ENCODE data around the gene MRPS25. TPM values are rescaled to one million over a fixed set of nuclear protein-coding genes. Genes with fewer than 3 reads are reported as not detected.

The MRPS25 gene
- total RNA-seq, 1 experiment from 2014 or later, result 58.3 TPM

- Histone ChIP-seq H3K9me3 (ENCODE audit: control insufficient read depth in 1 of 2, insufficient read depth in 1 of 2, low read depth in 1 of 2, low read length in 2 of 2) (no peaks in the 10 kb centered on the region), H2AFZ (ENCODE audit: low read depth, low read length, poor library complexity, severe bottlenecking) (no peak overlapping the region), H3K9me2 (ENCODE audit: insufficient read depth) (no peaks in the 10 kb centered on the region), H3K4me1 (ENCODE audit: control insufficient read depth in 1 of 2, insufficient read depth in 2 of 2, low read length in 2 of 2) (peaks cover 11 to 17% of the 10 kb centered on the region in 2 experiments), H4K20me1 (ENCODE audit: insufficient read depth) (no peaks in the 10 kb centered on the region), H3K79me2 (ENCODE audit: insufficient read depth, low read length) (peaks cover 38% of the 10 kb centered on the region), H3K4me2 (ENCODE audit: low read length) (peak overlapping the region; percentile 90), H3K27ac (ENCODE audit: low read depth, low read length) (peak overlapping the region; percentile 77), H3K9ac (ENCODE audit: low read length) (peak overlapping the region; percentile 98), H3K4me3 (replicated peaks in 1 of 2; ENCODE audit: low read depth in 1 of 2, low read length in 2 of 2) (peak overlapping the region; percentile 79 to 95), H3K36me3 (ENCODE audit: control insufficient read depth in 1 of 2, insufficient read depth in 2 of 2, low read length in 2 of 2) (peaks cover 0 to 16% of the 10 kb centered on the region in 2 experiments; a peak in 2 of 4 replicates), H3K27me3 (ENCODE audit: insufficient read depth, low read length) (no peaks in the 10 kb centered on the region)
- no peak for TF ChIP-seq CTCF (IDR thresholded peaks at IDR 0.05 in 2 of 3, conservative IDR thresholded peaks at IDR 0.05 in 1 of 3; ENCODE audit: borderline replicate concordance in 1 of 3, insufficient read depth in 1 of 3, low read depth in 2 of 3, low read length in 2 of 3)
- no peak for TF ChIP-seq EZH2 (IDR thresholded peaks at IDR 0.05)
- TF ChIP-seq POLR2AphosphoS5 (IDR thresholded peaks at IDR 0.05; ENCODE audit: low read depth, low read length), result no peak
- no peak for TF ChIP-seq JUND (IDR thresholded peaks at IDR 0.05)
- no peak for TF ChIP-seq SRF (IDR thresholded peaks at IDR 0.05; ENCODE audit: low read depth)
- TF ChIP-seq ZFX (IDR thresholded peaks at IDR 0.05), result no peak
- TF ChIP-seq MAX (IDR thresholded peaks at IDR 0.05), result no peak
- no peak for TF ChIP-seq EGR1 (IDR thresholded peaks at IDR 0.05; ENCODE audit: low read depth)
- no peak for TF ChIP-seq RAD21 (IDR thresholded peaks at IDR 0.05; ENCODE audit: low read depth)
- TF ChIP-seq SIN3A (IDR thresholded peaks at IDR 0.05; ENCODE audit: low read depth), result no peak
- TF ChIP-seq EZH2phosphoT487 (IDR thresholded peaks at IDR 0.05; ENCODE audit: borderline replicate concordance), result no peak
- no peak for TF ChIP-seq POLR2A (IDR thresholded peaks at IDR 0.05; ENCODE audit: borderline replicate concordance, extremely low read depth, insufficient read depth, insufficient read length)
- no peak for TF ChIP-seq ATF3 (IDR thresholded peaks at IDR 0.05)
- ChIA-PET RAD21 (ENCODE audit: low non-redundant PET in 1 of 2, low total read pairs in 2 of 2, uncharacterized antibody in 2 of 2, unreplicated experiment in 2 of 2) (no interaction called here), CTCF (interaction anchor here (1.3 kb wide), 1 partner anchor 13 kb away, joined by 10 read pairs; no protein-coding TSS in a partner anchor), POLR2A (interaction anchor here (1.1 to 1.7 kb wide), 3 partner anchors 16 to 116 kb away, joined by 3 to 4 read pairs (median 3); no protein-coding TSS in a partner anchor)
- intact Hi-C loops (cut with micrococcal nuclease), result no loop called here
- DNase-seq (ENCODE audit: low read depth, low spot score), result no peak
- BruUV-seq (replicated peaks), result no TSS peak
- peak; percentile 15; the same call in 1 of the 2 replicates for ATAC-seq
Observed at GRCh38 chr3:15064299-15064834, 748 bp downstream of the MRPS25 start.
